Duodenal mucosa (tissue), 2 donors: ENCODE results near the gene FSTL4.

Experiments used
- H3K27ac ChIP-seq: one replicate; pipeline ENCODE4 v1.7.0; 2013; ENCODE audit warnings: low read depth, low read length
- H3K27me3 ChIP-seq, 2 donors: one replicate each; pipeline ENCODE4 v1.7.0; 2013; ENCODE audit warnings: low read length in 2 of 2, control low read depth in 1 of 2; ENCODE audit not compliant: insufficient read depth in 2 of 2, control insufficient read depth in 1 of 2
- H3K36me3 ChIP-seq, 2 donors: one replicate each; pipeline ENCODE4 v1.7.0; 2013; ENCODE audit warnings: low read length in 2 of 2, control low read depth in 1 of 2; ENCODE audit not compliant: insufficient read depth in 2 of 2, control insufficient read depth in 1 of 2
- H3K4me1 ChIP-seq, 2 donors: one replicate each; pipeline ENCODE4 v1.7.0; 2013; ENCODE audit warnings: low read length in 2 of 2, control low read depth in 1 of 2; ENCODE audit not compliant: insufficient read depth in 2 of 2, control insufficient read depth in 1 of 2
- H3K4me3 ChIP-seq, 2 donors: one replicate each; pipeline ENCODE4 v1.7.0; 2013; ENCODE audit warnings: low read length in 2 of 2, low read depth in 1 of 2
- H3K9ac ChIP-seq, 2 donors: one replicate each; pipeline ENCODE4 v1.7.0; 2013; ENCODE audit warnings: low read length in 2 of 2, low read depth in 1 of 2
- H3K9me3 ChIP-seq, 2 donors: one replicate each; pipeline ENCODE4 v1.7.0; 2013; ENCODE audit warnings: low read length in 2 of 2, control low read depth in 1 of 2; ENCODE audit not compliant: control insufficient read depth in 1 of 2

Gene FSTL4

DNA sequence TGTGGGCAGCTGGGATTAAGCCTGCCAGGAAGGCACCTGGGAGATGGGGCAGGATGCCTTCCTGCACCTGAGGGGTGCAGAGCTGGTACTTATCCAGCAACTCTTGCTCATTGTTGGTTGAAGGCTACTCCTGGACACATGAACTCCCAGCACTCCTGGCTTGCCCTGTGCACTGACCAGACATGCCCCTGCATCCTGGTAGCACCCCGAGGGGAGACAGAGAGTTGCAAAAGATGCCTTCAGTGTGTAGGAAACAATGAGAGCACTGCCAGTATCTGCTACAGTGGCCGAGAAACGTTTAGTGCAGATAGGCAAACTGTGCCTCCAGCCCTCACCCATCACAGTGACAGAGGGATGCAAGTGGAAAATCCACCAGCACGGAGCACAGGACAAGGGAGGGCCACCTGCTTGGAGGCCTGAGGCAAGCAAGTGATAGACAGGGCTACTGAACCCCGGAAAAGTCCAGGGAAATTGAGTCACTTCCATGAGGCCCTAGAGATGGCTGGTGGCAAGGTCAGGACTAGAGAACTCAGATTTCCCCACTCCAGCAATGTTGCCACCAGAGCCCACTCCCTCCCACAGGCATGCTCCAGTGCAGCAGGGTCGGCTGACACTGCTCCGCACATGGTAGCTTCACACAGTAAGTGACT lies 171.1 kb downstream of the FSTL4 start:
- H3K27ac ChIP-seq: no peak overlapping the region
- H3K9me3 ChIP-seq: no peaks in the 10 kb centered on the region
- no peaks in the 10 kb centered on the region for H3K4me1 ChIP-seq
- no peaks in the 10 kb centered on the region for H3K36me3 ChIP-seq
- H3K27me3 ChIP-seq: no peaks in the 10 kb centered on the region
- H3K4me3 ChIP-seq: no peak overlapping the region
- no peak overlapping the region for H3K9ac ChIP-seq

GRCh38 chr5:133440467-133441115 lies 171.8 kb downstream of the FSTL4 start:
- Histone ChIP-seq H3K9me3 (no peaks in the 10 kb centered on the region), H3K36me3 (no peaks in the 10 kb centered on the region), H3K9ac (no peak overlapping the region), H3K27me3 (no peaks in the 10 kb centered on the region), H3K4me1 (no peaks in the 10 kb centered on the region), H3K4me3 (no peak overlapping the region), H3K27ac (no peak overlapping the region)

- Histone ChIP-seq H3K4me3 (no peak overlapping the region), H3K27me3 (no peaks in the 10 kb centered on the region), H3K9me3 (no peaks in the 10 kb centered on the region), H3K4me1 (no peaks in the 10 kb centered on the region), H3K36me3 (no peaks in the 10 kb centered on the region), H3K9ac (no peak overlapping the region), H3K27ac (no peak overlapping the region)
These were observed 172.5 kb downstream of the FSTL4 start for GRCh38 chr5:133439859-133440258.

- Histone ChIP-seq H3K9me3 (no peaks in the 10 kb centered on the region), H3K36me3 (no peaks in the 10 kb centered on the region), H3K9ac (no peak overlapping the region), H3K4me1 (no peaks in the 10 kb centered on the region), H3K27ac (no peak overlapping the region), H3K27me3 (no peaks in the 10 kb centered on the region), H3K4me3 (no peak overlapping the region)
These were observed 173.9 kb downstream of the FSTL4 start for GRCh38 chr5:133438487-133438886.

DNA sequence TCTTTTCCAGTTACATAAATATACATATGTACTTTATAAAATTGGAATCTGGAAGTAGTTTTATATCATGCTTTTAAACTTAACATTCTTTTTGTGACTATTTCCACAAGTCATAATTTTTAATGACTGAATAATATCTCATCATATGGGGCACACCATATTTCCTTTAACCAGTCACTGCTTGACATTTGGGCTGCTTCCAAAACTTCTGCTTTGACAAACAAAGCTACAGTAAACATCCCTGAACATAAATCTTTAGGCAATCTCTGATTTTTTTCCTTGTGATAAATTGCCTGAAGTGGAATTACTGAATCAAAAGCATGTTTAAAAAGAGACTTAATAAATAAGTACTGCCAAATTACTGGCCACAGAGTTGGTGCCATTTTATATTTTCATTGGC lies 178.0 kb downstream of the FSTL4 start:
- no peak overlapping the region for H3K9ac ChIP-seq
- H3K9me3 ChIP-seq: no peaks in the 10 kb centered on the region
- H3K27me3 ChIP-seq: no peaks in the 10 kb centered on the region
- no peak overlapping the region for H3K27ac ChIP-seq
- no peak overlapping the region for H3K4me3 ChIP-seq
- H3K4me1 ChIP-seq: no peaks in the 10 kb centered on the region
- H3K36me3 ChIP-seq: no peaks in the 10 kb centered on the region

DNA sequence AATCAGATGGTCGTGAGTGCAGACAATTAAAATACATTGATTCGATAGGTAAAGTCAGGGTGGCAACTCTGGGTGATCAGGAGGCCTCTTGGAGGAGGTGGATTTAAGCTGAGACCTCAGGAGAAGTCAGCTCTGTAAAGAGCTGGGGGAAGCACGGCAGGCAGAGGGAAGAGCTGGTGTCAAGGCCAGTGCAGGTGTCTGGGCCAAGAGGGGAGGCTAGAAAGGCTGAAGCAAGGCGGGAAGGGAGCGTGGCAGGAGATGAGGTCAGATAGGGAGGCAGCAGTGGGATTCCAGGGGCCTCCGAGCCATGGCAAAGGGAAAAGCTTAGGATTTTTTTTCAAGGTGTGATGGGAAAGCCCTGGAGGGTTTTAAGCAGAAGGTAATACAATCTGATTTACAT lies 178.7 kb downstream of the FSTL4 start:
- no peak overlapping the region for H3K4me3 ChIP-seq
- H3K9me3 ChIP-seq: no peaks in the 10 kb centered on the region
- no peaks in the 10 kb centered on the region for H3K4me1 ChIP-seq
- no peak overlapping the region for H3K9ac ChIP-seq
- no peaks in the 10 kb centered on the region for H3K36me3 ChIP-seq
- H3K27me3 ChIP-seq: no peaks in the 10 kb centered on the region
- no peak overlapping the region for H3K27ac ChIP-seq

- Histone ChIP-seq H3K36me3 (no peaks in the 10 kb centered on the region), H3K27ac (no peak overlapping the region), H3K27me3 (peaks cover 0 to 4% of the 10 kb centered on the region in 2 donors), H3K9ac (no peak overlapping the region), H3K4me3 (no peak overlapping the region), H3K9me3 (no peaks in the 10 kb centered on the region), H3K4me1 (no peaks in the 10 kb centered on the region)
These were observed 179.3 kb downstream of the FSTL4 start for GRCh38 chr5:133432956-133433532.

- Histone ChIP-seq H3K27me3 (peaks cover 0 to 4% of the 10 kb centered on the region in 2 donors), H3K9ac (no peak overlapping the region), H3K4me1 (no peaks in the 10 kb centered on the region), H3K36me3 (no peaks in the 10 kb centered on the region), H3K4me3 (no peak overlapping the region), H3K27ac (no peak overlapping the region), H3K9me3 (no peaks in the 10 kb centered on the region)
These were observed 180.9 kb downstream of the FSTL4 start for GRCh38 chr5:133431326-133431865.

GRCh38 chr5:133430095-133430494 lies 182.2 kb downstream of the FSTL4 start:
- no peaks in the 10 kb centered on the region for H3K4me1 ChIP-seq
- H3K9me3 ChIP-seq: no peaks in the 10 kb centered on the region
- H3K36me3 ChIP-seq: no peaks in the 10 kb centered on the region
- H3K27ac ChIP-seq: no peak overlapping the region
- peaks cover 0 to 4% of the 10 kb centered on the region in 2 donors for H3K27me3 ChIP-seq
- H3K9ac ChIP-seq: no peak overlapping the region
- H3K4me3 ChIP-seq: no peak overlapping the region

DNA sequence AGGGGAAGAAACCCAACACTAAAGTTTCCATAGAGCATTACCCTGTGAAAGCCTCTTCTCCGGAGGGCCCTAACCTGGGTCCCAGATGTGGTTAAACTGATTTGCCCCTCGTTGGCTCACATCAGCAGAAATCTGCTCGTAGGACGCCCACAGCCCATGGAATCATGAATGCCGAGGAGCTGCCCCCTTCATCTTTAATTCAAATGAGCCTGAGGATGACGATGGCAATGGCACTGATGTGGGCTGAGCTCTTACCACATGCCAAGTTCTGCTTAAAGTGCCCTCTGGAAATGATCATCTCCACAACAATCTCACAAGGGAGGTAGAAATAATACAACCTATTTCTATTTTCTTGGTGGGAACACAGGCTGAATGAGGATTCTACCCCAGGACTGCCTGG lies 183.3 kb downstream of the FSTL4 start:
- Histone ChIP-seq H3K9ac (no peak overlapping the region), H3K4me1 (no peaks in the 10 kb centered on the region), H3K27me3 (peaks cover 0 to 4% of the 10 kb centered on the region in 2 donors), H3K9me3 (no peaks in the 10 kb centered on the region), H3K27ac (no peak overlapping the region), H3K4me3 (no peak overlapping the region), H3K36me3 (no peaks in the 10 kb centered on the region)
